ENCODE results near the gene SEZ6L2. TPM values are rescaled to one million over a fixed set of nuclear protein-coding genes. Genes with fewer than 3 reads are reported as not detected.

The SEZ6L2 gene
- polyA plus RNA-seq, 1 experiment, result 19.3 TPM

DNA sequence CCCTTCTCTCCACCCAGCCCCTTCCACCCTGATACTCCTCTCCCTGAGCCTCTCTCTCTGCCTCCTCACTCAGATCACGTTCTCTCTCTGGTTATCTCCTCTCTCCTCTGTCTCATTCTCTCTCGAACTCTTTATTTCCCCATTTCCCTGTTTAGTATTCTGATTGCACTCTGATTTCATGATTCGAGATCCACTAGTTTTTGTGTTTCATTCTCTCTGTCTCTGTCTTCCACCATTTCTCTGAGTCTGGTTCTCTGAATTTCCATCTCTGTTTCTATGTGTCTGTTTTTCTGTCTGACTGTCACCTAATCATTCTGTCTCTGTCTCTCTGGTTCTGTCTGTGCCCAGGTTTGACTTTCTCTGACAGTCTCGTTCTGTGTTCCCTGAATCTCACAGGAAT is 2.0 kb downstream of the SEZ6L2 start:
- TF ChIP-seq, protein P1, sequence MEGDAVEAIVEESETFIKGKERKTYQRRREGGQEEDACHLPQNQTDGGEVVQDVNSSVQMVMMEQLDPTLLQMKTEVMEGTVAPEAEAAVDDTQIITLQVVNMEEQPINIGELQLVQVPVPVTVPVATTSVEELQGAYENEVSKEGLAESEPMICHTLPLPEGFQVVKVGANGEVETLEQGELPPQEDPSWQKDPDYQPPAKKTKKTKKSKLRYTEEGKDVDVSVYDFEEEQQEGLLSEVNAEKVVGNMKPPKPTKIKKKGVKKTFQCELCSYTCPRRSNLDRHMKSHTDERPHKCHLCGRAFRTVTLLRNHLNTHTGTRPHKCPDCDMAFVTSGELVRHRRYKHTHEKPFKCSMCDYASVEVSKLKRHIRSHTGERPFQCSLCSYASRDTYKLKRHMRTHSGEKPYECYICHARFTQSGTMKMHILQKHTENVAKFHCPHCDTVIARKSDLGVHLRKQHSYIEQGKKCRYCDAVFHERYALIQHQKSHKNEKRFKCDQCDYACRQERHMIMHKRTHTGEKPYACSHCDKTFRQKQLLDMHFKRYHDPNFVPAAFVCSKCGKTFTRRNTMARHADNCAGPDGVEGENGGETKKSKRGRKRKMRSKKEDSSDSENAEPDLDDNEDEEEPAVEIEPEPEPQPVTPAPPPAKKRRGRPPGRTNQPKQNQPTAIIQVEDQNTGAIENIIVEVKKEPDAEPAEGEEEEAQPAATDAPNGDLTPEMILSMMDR (IDR thresholded peaks at IDR 0.05; ENCODE audit: insufficient read depth, low read depth, low read length), result no peak
- CTCF ChIA-PET, result no interaction called here
- Histone ChIP-seq H3K27me3 (ENCODE audit: control insufficient read depth, insufficient read depth, low read length) (peaks cover 2% of the 10 kb centered on the region), H3K36me3 (ENCODE audit: control insufficient read depth, insufficient read depth, low read length) (no peaks in the 10 kb centered on the region), H3K4me3 (ENCODE audit: low read depth, low read length) (no peak overlapping the region)
- DNase-seq (ENCODE audit: low read depth), result no peak
- POLR2A ChIA-PET, result no interaction called here

GRCh38 chr16:29896841-29897240 is 2.5 kb downstream of the SEZ6L2 start:
- Histone ChIP-seq H3K4me3 (ENCODE audit: low read depth, low read length) (no peak overlapping the region), H3K27me3 (ENCODE audit: control insufficient read depth, insufficient read depth, low read length) (peaks cover 2% of the 10 kb centered on the region), H3K36me3 (ENCODE audit: control insufficient read depth, insufficient read depth, low read length) (no peaks in the 10 kb centered on the region)
- CTCF ChIA-PET, result no interaction called here
- TF ChIP-seq, protein P1 (IDR thresholded peaks at IDR 0.05; ENCODE audit: insufficient read depth, low read depth, low read length), result no peak
- no peak for DNase-seq (ENCODE audit: low read depth)
- POLR2A ChIA-PET, result no interaction called here

DNA sequence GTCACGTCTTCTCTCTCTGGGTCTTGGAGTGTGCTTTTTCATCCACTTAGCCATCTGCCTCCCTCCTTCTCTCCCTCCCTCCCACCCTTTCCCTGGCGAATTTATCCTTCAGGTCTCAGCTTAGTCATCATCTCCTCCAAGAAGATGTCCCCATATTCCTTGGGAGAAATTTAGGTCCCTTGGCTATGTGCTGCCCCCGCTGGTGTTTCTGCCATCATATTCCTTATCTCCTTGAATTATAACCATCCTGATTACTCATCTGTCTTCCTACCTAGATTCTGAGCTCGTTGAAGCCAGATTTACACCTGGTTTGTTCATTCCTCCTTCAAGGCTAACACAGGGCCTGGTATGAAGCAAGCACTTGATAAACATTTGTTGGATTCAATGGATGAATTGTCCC is 5.0 kb downstream of the SEZ6L2 start:
- H3K36me3 ChIP-seq (ENCODE audit: control insufficient read depth, insufficient read depth, low read length), result no peaks in the 10 kb centered on the region
- POLR2A ChIA-PET, result no interaction called here
- no peak overlapping the region for H3K4me3 ChIP-seq (ENCODE audit: low read depth, low read length)
- peaks cover 2% of the 10 kb centered on the region for H3K27me3 ChIP-seq (ENCODE audit: control insufficient read depth, insufficient read depth, low read length)
- TF ChIP-seq, protein P1 (IDR thresholded peaks at IDR 0.05; ENCODE audit: insufficient read depth, low read depth, low read length), result no peak
- no peak for DNase-seq (ENCODE audit: low read depth)
- CTCF ChIA-PET, result interaction anchor here (0.6 kb wide), 1 partner anchor 921 kb away, joined by 3 read pairs; no protein-coding TSS in a partner anchor

GRCh38 chr16:29893553-29893952 is 5.8 kb downstream of the SEZ6L2 start:
- POLR2A ChIA-PET, result no interaction called here
- CTCF ChIA-PET, result no interaction called here
- TF ChIP-seq, protein P1 (IDR thresholded peaks at IDR 0.05; ENCODE audit: insufficient read depth, low read depth, low read length), result no peak
- Histone ChIP-seq H3K36me3 (ENCODE audit: control insufficient read depth, insufficient read depth, low read length) (no peaks in the 10 kb centered on the region), H3K27me3 (ENCODE audit: control insufficient read depth, insufficient read depth, low read length) (peaks cover 2% of the 10 kb centered on the region), H3K4me3 (ENCODE audit: low read depth, low read length) (no peak overlapping the region)
- DNase-seq (ENCODE audit: low read depth), result no peak

DNA sequence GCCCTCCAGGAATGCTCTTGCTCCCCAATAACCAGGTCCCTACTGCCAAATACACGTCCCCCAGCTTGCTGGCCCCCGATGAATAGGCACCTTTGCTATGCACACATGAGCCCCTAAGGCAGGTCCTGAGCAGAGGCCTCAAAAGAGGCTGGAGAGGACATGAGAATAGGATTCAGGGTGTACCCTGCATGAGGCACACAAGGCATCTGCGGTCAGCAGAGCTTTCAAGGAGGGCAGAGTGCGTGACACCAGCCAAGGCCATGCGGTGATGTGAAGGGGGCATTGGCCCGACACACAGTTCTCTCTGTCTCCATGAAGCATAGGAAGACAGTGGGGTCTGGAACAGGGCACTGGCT is 6.9 kb downstream of the SEZ6L2 start:
- Histone ChIP-seq H3K4me3 (ENCODE audit: low read depth, low read length) (no peak overlapping the region), H3K36me3 (ENCODE audit: control insufficient read depth, insufficient read depth, low read length) (no peaks in the 10 kb centered on the region), H3K27me3 (ENCODE audit: control insufficient read depth, insufficient read depth, low read length) (no peaks in the 10 kb centered on the region; the same call in 1 of the 2 replicates)
- DNase-seq (ENCODE audit: low read depth), result no peak
- ChIA-PET POLR2A (no interaction called here), CTCF (no interaction called here)
- TF ChIP-seq, protein P1 (IDR thresholded peaks at IDR 0.05; ENCODE audit: insufficient read depth, low read depth, low read length), result no peak
